Measurements from ENCODE around the gene EDA2R.

GRCh38 chrX:66672106-66672505 lies 33.2 kb upstream of the EDA2R start:
- TF ChIP-seq CTCF (IDR thresholded peaks at IDR 0.05; ENCODE audit: low read depth, low read length, poor library complexity, severe bottlenecking) (no peak), EZH2phosphoT487 (IDR thresholded peaks at IDR 0.05; ENCODE audit: borderline replicate concordance, low read length) (no peak)
